Endothelial cell of umbilical vein (primary cell): Measurements from ENCODE around the gene CTU2. TPM values are rescaled to one million over a fixed set of nuclear protein-coding genes. Genes with fewer than 3 reads are reported as not detected.

Experiments used
- BruUV-seq: library from RNA; stranded (reverse); fragments of 400-500 nt; replicated peaks from 2 replicates; lab custom pipeline; 2021; lab: Mats Ljungman, UMichigan
- CTCF ChIA-PET: fragments of 300-600, 350-600 bp; sonication (Branson Sonifier 250); formaldehyde crosslinking; loops from one replicate; lab custom pipeline; 2021; ENCODE audit warnings: antibody characterized with exemption, inconsistent platforms; lab: Charles Lee
- POLR2A ChIA-PET: fragments of 300-600, 350-600 bp; sonication (Branson Sonifier 250); formaldehyde crosslinking; loops from one replicate; lab custom pipeline; 2021; ENCODE audit warnings: antibody characterized with exemption, inconsistent platforms; lab: Charles Lee
- DNase-seq: peaks from one replicate; pipeline ENCODE4 v3.0.0-alpha.2; 2011; ENCODE audit warnings: low read depth, low spot score
- FAIRE-seq: peaks from 2 replicates; lab custom pipeline; 2011; peaks lifted over from hg19 to GRCh38; lab: Jason Lieb, UNC
- H2AFZ ChIP-seq: 2 replicates; pipeline ENCODE4 v1.6.0; 2012; ENCODE audit warnings: low read depth, low read length, control low read depth, inconsistent platforms
- H3K27ac ChIP-seq: 2 replicates; pipeline ENCODE4 v1.5.1; 2011; ENCODE audit warnings: low read depth, mild to moderate bottlenecking, control low read depth, low read length, moderate library complexity; ENCODE audit not compliant: insufficient read depth
- H3K27me3 ChIP-seq, 2 experiments: 2 replicates each; pipeline versions ENCODE4 v1.6.0 to v1.6.1; 2011; ENCODE audit warnings: low read length in 2 of 2, mixed read lengths in 1 of 2; ENCODE audit not compliant: control insufficient read depth in 2 of 2, insufficient read depth in 2 of 2
- H3K36me3 ChIP-seq, 2 experiments: 2 replicates in 1 of 2; 3 replicates in 1 of 2; pipeline ENCODE4 v1.5.1; 2011; ENCODE audit warnings: low read length in 2 of 2, mild to moderate bottlenecking in 1 of 2, moderate library complexity in 1 of 2; ENCODE audit not compliant: control insufficient read depth in 2 of 2, insufficient read depth in 2 of 2; ENCODE audit errors: extremely low read depth in 1 of 2
- H3K4me1 ChIP-seq: 3 replicates; pipeline ENCODE4 v1.5.1; 2011; ENCODE audit warnings: mild to moderate bottlenecking, low read length; ENCODE audit not compliant: control insufficient read depth, insufficient read depth; ENCODE audit errors: extremely low read depth
- H3K4me2 ChIP-seq: 2 replicates; pipeline ENCODE4 v1.6.1; 2011; ENCODE audit warnings: low read length, control low read depth, mixed read lengths; ENCODE audit not compliant: insufficient read depth
- H3K4me3 ChIP-seq, 3 experiments: fragments of 200-600 bp in 1 of 3; sonication (generic), shearing (Covaris generic) in 1 of 3; replicated peaks in 1 of 3; 2 replicates each; pipeline ENCODE4 v1.5.1; 2011 to 2016; ENCODE audit warnings: control low read depth in 3 of 3, low read length in 3 of 3, mild to moderate bottlenecking in 2 of 3, inconsistent platforms in 1 of 3, low read depth in 1 of 3, moderate library complexity in 1 of 3; ENCODE audit not compliant: insufficient read depth in 1 of 3
- H3K79me2 ChIP-seq: 2 replicates; pipeline ENCODE4 v1.6.0; 2012; ENCODE audit warnings: low read length, inconsistent platforms; ENCODE audit not compliant: control insufficient read depth, insufficient read depth
- H3K9ac ChIP-seq: replicated peaks from 2 replicates; pipeline ENCODE3; 2011; ENCODE audit warnings: low read length, control low read depth; ENCODE audit not compliant: insufficient read depth; ENCODE audit errors: extremely low read depth
- H3K9me1 ChIP-seq: replicated peaks from 3 replicates; pipeline ENCODE4 v1.6.0; 2011; ENCODE audit warnings: mild to moderate bottlenecking, low read length; ENCODE audit not compliant: control insufficient read depth, insufficient read depth; ENCODE audit errors: extremely low read depth
- H3K9me3 ChIP-seq: replicated peaks from 2 replicates; pipeline ENCODE4 v1.5.1; 2012; ENCODE audit warnings: low read length, inconsistent platforms; ENCODE audit not compliant: control insufficient read depth, insufficient read depth
- H4K20me1 ChIP-seq: replicated peaks from 2 replicates; pipeline ENCODE3; 2011; ENCODE audit warnings: mild to moderate bottlenecking, low read length; ENCODE audit not compliant: control insufficient read depth, insufficient read depth; ENCODE audit errors: extremely low read depth
- EZH2 ChIP-seq: IDR thresholded peaks from 2 replicates; pipeline ENCODE4 v1.6.1; 2012; ENCODE audit warnings: borderline replicate concordance, low read depth, mild to moderate bottlenecking, moderate library complexity, low read length, inconsistent platforms; ENCODE audit not compliant: severe bottlenecking
- FOS ChIP-seq: IDR thresholded peaks from 2 replicates; pipeline ENCODE4 v1.6.1; 2011; ENCODE audit warnings: mild to moderate bottlenecking, low read length, moderate library complexity, borderline replicate concordance; ENCODE audit not compliant: insufficient read depth
- GATA2 ChIP-seq: IDR thresholded peaks from 2 replicates; pipeline ENCODE4 v1.7.0; 2011; ENCODE audit warnings: low read depth, mild to moderate bottlenecking, moderate library complexity, mixed read lengths, low read length; ENCODE audit not compliant: insufficient read length, insufficient read depth
- JUN ChIP-seq: IDR thresholded peaks from 2 replicates; pipeline ENCODE4 v1.6.1; 2011; ENCODE audit warnings: borderline replicate concordance, low read depth; ENCODE audit not compliant: insufficient read length, insufficient read depth
- MYC ChIP-seq: IDR thresholded peaks from one replicate; pipeline ENCODE4 v1.6.1; 2011; ENCODE audit warnings: mild to moderate bottlenecking, low read depth, low read length
- POLR2A ChIP-seq: IDR thresholded peaks from 2 replicates; pipeline ENCODE4 v1.6.1; 2012; ENCODE audit warnings: low read depth, mild to moderate bottlenecking, control low read depth, low read length
- POLR2AphosphoS5 ChIP-seq: IDR thresholded peaks from 2 replicates; pipeline ENCODE4 v1.6.1; 2012; ENCODE audit warnings: low read depth, mild to moderate bottlenecking, control low read depth, low read length, moderate library complexity; ENCODE audit not compliant: insufficient read depth
- dilution Hi-C: fragments of 300-500 bp; cut with MboI; formaldehyde crosslinking; loops from one replicate; pipeline ENCODE4 v1.15.0; 2019; ENCODE audit warnings: low sequenced_read_pairs; ENCODE audit not compliant: extremely low pct_ligation_motif_present
- intact Hi-C: fragments of 100-400 bp; cut with micrococcal nuclease; formaldehyde crosslinking; loops from one replicate; pipeline ENCODE4 v1.10.0; 2022
- polyA plus RNA-seq, 4 experiments: library from polyadenylated mRNA; depleted of rRNA in 3 of 4; stranded (reverse) in 3 of 4; unstranded in 1 of 4; fragments of >200 nt; gene quantifications; 2 replicates each; pipeline versions ENCODE4 v1.2.1 to v1.2.3, GENCODE V29; 2011 to 2012; ENCODE audit warnings: missing spikeins in 1 of 4
- total RNA-seq: library from RNA; stranded (reverse); gene quantifications from 2 replicates; pipeline ENCODE4 v1.2.3, GENCODE V29; 2021
- TF ChIP-seq, protein P1 (sequence below), 2 donors: IDR thresholded peaks; 1 replicate in 1 of 2; 2 replicates in 1 of 2; pipeline ENCODE4 v1.5.1; 2011; ENCODE audit warnings: low read length in 2 of 2, mild to moderate bottlenecking in 2 of 2, moderate library complexity in 2 of 2, control low read depth in 1 of 2, inconsistent platforms in 1 of 2, low read depth in 1 of 2; ENCODE audit not compliant: insufficient read depth in 1 of 2; ENCODE audit errors: extremely low read depth in 1 of 2
- TF ChIP-seq, protein P2 (sequence below): IDR thresholded peaks from 2 replicates; pipeline ENCODE4 v1.6.1; 2011; ENCODE audit not compliant: insufficient read depth, insufficient read length

Gene CTU2
- total and polyA plus RNA-seq, 2 donors (not counting 3 experiments of a cell fraction or from before 2014, with no cell fraction given): 26.1 to 33.7 TPM

DNA sequence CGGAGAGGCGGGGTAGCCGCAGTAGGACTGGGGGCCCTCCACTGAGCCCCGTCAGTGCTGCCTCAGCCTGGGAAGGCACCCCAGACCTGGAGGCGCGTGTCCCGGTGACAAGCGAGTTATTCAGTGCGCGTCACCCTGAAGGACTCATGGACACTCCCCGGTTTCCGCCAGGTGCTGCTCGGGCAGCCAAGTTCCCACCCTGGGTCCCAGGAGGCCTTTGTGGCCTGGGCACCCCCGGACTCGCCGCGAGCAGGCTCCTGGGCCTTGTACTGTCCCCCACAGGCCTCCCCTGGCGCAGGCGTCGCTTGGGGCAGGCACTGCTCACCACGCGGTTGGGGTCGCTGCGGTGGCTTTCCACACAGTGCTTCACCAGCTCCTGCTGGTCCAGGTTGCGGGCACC is 7.7 kb upstream of the CTU2 start:
- BruUV-seq: no TSS peak
- Histone ChIP-seq H4K20me1 (no peaks in the 10 kb centered on the region), H3K9ac (no peak overlapping the region), H3K27me3 (no peaks in the 10 kb centered on the region), H3K4me1 (peaks cover 34% of the 10 kb centered on the region), H3K36me3 (peaks cover 4 to 21% of the 10 kb centered on the region in 2 experiments), H3K4me3 (no peak overlapping the region), H3K27ac (no peak overlapping the region), H2AFZ (no peak overlapping the region), H3K9me1 (no peaks in the 10 kb centered on the region), H3K9me3 (no peaks in the 10 kb centered on the region), H3K79me2 (peaks cover 21% of the 10 kb centered on the region), H3K4me2 (no peak overlapping the region)
- POLR2A ChIA-PET: no interaction called here
- dilution Hi-C loops (no loop called here), intact Hi-C loops (no loop called here)
- no peak for TF ChIP-seq GATA2
- no peak for TF ChIP-seq POLR2AphosphoS5
- TF ChIP-seq POLR2A: no peak
- no peak for TF ChIP-seq FOS
- no peak for TF ChIP-seq EZH2
- TF ChIP-seq, protein P1, sequence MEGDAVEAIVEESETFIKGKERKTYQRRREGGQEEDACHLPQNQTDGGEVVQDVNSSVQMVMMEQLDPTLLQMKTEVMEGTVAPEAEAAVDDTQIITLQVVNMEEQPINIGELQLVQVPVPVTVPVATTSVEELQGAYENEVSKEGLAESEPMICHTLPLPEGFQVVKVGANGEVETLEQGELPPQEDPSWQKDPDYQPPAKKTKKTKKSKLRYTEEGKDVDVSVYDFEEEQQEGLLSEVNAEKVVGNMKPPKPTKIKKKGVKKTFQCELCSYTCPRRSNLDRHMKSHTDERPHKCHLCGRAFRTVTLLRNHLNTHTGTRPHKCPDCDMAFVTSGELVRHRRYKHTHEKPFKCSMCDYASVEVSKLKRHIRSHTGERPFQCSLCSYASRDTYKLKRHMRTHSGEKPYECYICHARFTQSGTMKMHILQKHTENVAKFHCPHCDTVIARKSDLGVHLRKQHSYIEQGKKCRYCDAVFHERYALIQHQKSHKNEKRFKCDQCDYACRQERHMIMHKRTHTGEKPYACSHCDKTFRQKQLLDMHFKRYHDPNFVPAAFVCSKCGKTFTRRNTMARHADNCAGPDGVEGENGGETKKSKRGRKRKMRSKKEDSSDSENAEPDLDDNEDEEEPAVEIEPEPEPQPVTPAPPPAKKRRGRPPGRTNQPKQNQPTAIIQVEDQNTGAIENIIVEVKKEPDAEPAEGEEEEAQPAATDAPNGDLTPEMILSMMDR (IDR thresholded peaks at IDR 0.05; ENCODE audit: extremely low read depth in 1 of 2, insufficient read depth in 1 of 2, low read depth in 1 of 2, low read length in 2 of 2): no peak
- TF ChIP-seq, protein P2, sequence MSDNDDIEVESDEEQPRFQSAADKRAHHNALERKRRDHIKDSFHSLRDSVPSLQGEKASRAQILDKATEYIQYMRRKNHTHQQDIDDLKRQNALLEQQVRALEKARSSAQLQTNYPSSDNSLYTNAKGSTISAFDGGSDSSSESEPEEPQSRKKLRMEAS: no peak
- TF ChIP-seq JUN: no peak
- TF ChIP-seq MYC: no peak
- no peak for DNase-seq
- no peak for FAIRE-seq
- CTCF ChIA-PET: no interaction called here
